HFFc6 (cell line): ENCODE measurements around the gene HTR1B. TPM values are rescaled to one million over a fixed set of nuclear protein-coding genes. Genes with fewer than 3 reads are reported as not detected.

Experiments
- DNase-seq: peaks from one replicate; pipeline ENCODE4 v3.0.0-alpha.2; 2018
- H3K27ac Mint-ChIP-seq: 2 replicates; pipeline ENCODE4 v1.8.0; 2020; ENCODE audit warnings: mild to moderate bottlenecking, mixed read lengths
- H3K27me3 Mint-ChIP-seq: 2 replicates; pipeline ENCODE4 v1.8.0; 2021; ENCODE audit warnings: mild to moderate bottlenecking, moderate library complexity, mixed read lengths; ENCODE audit not compliant: insufficient read depth
- H3K36me3 Mint-ChIP-seq: 2 replicates; pipeline ENCODE4 v1.8.0; 2021; ENCODE audit warnings: low read depth, mixed read lengths
- H3K4me1 Mint-ChIP-seq: 2 replicates; pipeline ENCODE4 v1.8.0; 2020; ENCODE audit warnings: low read depth, mixed read lengths
- H3K4me3 Mint-ChIP-seq: 2 replicates; pipeline ENCODE4 v1.8.0; 2020; ENCODE audit warnings: mild to moderate bottlenecking, moderate library complexity, mixed read lengths
- H3K9me3 Mint-ChIP-seq: 2 replicates; pipeline ENCODE4 v1.8.0; 2020; ENCODE audit warnings: mild to moderate bottlenecking, mixed read lengths
- total RNA-seq, 6 experiments: library from RNA; stranded (reverse); fragmentation: NEBNext Ultra II Directional; extraction: Animal tissue kit (Norgen Biotek cat#: 25700); gene quantifications; 2 replicates in 1 of 6; 3 replicates in 5 of 6; pipeline ENCODE4 v1.2.3, GENCODE V29; 2021
- TF ChIP-seq, protein P1 (sequence below): fragments of 200-600 bp; sonication (generic); IDR thresholded peaks from 2 replicates; pipeline ENCODE4 v1.5.0; 2021; ENCODE audit warnings: antibody characterized with exemption, mild to moderate bottlenecking

Gene HTR1B
- total RNA-seq, 6 experiments from 2014 or later, result 0.14 to 0.87 (median 0.18) TPM

DNA sequence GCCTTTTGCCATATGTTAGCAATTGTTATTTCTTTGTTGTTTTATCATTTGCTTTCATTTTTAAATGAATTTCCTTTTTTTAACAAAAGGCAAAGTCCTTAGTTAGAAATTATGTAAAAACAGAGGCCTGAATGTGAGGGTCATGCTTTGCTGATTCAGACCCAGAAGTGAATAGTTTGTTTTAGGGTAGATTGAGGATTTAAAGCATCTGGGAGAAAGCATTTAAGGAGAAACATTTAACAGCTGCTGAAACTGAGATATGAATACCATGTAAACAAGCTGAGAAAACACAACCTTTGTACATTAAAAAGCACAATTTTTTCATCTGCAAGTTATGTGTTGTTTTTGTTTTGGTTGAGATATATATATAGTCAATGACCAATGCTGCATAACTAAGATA, 8.0 kb downstream of the HTR1B start:
- H3K27me3 Mint-ChIP-seq, result no peaks in the 10 kb centered on the region
- TF ChIP-seq, protein P1, sequence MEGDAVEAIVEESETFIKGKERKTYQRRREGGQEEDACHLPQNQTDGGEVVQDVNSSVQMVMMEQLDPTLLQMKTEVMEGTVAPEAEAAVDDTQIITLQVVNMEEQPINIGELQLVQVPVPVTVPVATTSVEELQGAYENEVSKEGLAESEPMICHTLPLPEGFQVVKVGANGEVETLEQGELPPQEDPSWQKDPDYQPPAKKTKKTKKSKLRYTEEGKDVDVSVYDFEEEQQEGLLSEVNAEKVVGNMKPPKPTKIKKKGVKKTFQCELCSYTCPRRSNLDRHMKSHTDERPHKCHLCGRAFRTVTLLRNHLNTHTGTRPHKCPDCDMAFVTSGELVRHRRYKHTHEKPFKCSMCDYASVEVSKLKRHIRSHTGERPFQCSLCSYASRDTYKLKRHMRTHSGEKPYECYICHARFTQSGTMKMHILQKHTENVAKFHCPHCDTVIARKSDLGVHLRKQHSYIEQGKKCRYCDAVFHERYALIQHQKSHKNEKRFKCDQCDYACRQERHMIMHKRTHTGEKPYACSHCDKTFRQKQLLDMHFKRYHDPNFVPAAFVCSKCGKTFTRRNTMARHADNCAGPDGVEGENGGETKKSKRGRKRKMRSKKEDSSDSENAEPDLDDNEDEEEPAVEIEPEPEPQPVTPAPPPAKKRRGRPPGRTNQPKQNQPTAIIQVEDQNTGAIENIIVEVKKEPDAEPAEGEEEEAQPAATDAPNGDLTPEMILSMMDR, result no peak
- H3K4me3 Mint-ChIP-seq, result no peak overlapping the region
- peaks cover 49% of the 10 kb centered on the region for H3K4me1 Mint-ChIP-seq
- no peaks in the 10 kb centered on the region for H3K9me3 Mint-ChIP-seq
- H3K36me3 Mint-ChIP-seq, result no peaks in the 10 kb centered on the region
- H3K27ac Mint-ChIP-seq, result peak overlapping the region; percentile 88
- no peak for DNase-seq

DNA sequence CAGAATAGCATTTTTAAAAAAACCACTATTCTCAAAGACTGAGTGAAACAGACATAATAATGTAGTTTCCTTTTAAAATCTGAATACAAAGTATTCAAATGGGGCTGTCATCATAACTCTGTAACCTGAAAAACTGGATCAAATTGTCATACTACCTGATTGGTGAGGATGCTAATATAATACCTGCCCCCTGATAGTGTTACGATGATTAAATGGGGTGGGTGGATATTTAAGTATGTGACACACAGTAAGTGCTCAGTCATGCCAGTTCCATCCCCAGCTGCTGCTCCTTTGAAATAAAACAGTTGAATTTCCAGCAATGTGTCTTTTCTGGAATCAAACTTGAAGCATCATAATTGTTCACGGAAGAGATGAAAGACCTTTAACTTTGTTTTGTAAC, 8.9 kb downstream of the HTR1B start:
- no peaks in the 10 kb centered on the region for H3K36me3 Mint-ChIP-seq
- DNase-seq, result no peak
- TF ChIP-seq, protein P1, result no peak
- peaks cover 56% of the 10 kb centered on the region for H3K4me1 Mint-ChIP-seq
- H3K27me3 Mint-ChIP-seq, result no peaks in the 10 kb centered on the region
- H3K9me3 Mint-ChIP-seq, result no peaks in the 10 kb centered on the region
- H3K4me3 Mint-ChIP-seq, result no peak overlapping the region
- peak overlapping the region; percentile 11; the same call in 1 of the 2 replicates for H3K27ac Mint-ChIP-seq

DNA sequence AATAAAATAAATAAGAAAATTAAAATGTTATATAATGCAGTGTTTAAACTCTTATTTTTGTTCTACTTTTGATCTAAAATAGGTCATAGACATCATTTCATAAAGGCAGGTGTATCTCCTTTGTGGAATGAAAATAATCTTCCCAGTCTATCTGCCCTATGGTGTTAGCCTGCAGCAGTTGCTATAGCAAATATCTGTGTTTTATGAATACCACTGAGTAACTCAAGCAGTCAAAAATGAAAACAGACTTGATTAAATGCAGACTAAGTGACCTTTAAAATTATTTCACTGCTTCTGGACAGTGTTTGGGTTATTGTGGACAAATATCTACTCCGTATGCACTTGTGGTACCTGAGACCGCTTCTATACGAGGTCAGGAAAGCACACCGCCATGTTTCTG, 11.8 kb downstream of the HTR1B start:
- no peak overlapping the region for H3K27ac Mint-ChIP-seq
- DNase-seq, result no peak
- no peaks in the 10 kb centered on the region; the same call in 1 of the 2 replicates for H3K27me3 Mint-ChIP-seq
- H3K9me3 Mint-ChIP-seq, result no peaks in the 10 kb centered on the region
- TF ChIP-seq, protein P1, result no peak
- no peak overlapping the region for H3K4me3 Mint-ChIP-seq
- peaks cover 52% of the 10 kb centered on the region for H3K4me1 Mint-ChIP-seq
- no peaks in the 10 kb centered on the region for H3K36me3 Mint-ChIP-seq

DNA sequence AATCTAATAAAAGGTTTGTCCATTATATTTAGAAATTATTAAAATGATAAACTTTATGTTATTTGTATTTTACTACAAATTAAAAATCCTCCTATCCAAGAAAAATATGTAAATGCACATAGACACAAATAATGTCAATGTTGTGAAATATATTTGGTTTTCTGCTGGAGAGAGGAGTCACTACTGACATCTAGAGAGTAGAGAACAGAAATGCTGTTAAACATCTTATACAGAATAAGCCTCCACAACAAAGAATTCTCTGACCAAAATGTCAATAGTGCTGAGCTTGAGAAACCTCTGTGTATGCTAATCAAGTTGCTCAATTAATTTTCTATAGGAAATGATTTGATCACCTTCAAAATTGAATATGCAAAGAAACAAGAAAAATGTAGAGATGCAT, 12.4 kb downstream of the HTR1B start:
- TF ChIP-seq, protein P1, result peak; percentile 54

DNA sequence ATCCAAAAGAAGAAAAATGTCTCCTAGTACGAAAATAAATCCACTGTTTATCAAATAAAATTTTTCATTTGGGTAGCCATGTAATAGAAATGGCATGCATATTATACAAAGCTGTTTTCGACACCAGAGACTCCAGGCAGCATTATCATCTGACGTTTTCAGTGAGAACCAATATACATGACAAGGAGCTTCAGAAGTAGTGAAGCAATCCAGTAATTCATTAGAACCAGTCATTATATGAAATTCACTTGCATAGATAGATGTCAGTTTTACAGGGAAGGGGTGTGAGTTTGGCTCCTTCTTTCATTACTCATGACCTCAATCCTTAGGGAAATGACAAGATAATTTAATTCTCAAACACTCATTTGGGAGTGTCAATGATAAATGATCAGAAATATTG, 14.7 kb downstream of the HTR1B start:
- no peaks in the 10 kb centered on the region; the same call in 1 of the 2 replicates for H3K27me3 Mint-ChIP-seq
- H3K4me1 Mint-ChIP-seq, result peaks cover 23% of the 10 kb centered on the region
- no peaks in the 10 kb centered on the region for H3K9me3 Mint-ChIP-seq
- no peak for DNase-seq
- TF ChIP-seq, protein P1, result no peak
- no peak overlapping the region for H3K27ac Mint-ChIP-seq
- H3K4me3 Mint-ChIP-seq, result no peak overlapping the region
- H3K36me3 Mint-ChIP-seq, result no peaks in the 10 kb centered on the region

More for the DNA sequence above, 12.4 kb downstream of the HTR1B start:
- Mint-ChIP-seq H3K4me1 (peaks cover 47% of the 10 kb centered on the region), H3K9me3 (no peaks in the 10 kb centered on the region), H3K4me3 (no peak overlapping the region), H3K27me3 (no peaks in the 10 kb centered on the region; the same call in 1 of the 2 replicates), H3K27ac (no peak overlapping the region), H3K36me3 (no peaks in the 10 kb centered on the region)
- peak; percentile 30 for DNase-seq

DNA sequence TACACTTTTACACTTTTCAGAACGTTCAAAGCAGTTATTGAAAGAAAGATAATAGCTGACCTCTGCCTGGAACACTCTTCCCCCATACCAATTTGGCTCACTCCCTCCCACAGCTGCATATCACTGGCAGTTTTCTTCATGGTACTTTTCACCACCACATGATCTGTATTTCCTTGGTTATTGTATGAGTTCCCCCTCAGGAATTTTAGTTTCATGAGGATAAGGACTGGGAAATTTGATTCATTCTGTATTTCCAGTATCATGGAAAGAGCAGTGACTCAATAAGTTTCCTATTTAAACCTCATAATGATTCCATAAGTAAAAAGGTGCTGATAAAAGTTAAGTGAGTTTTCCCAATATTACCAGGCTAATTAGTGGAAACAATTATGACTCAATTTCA, 16.0 kb downstream of the HTR1B start:
- Mint-ChIP-seq H3K9me3 (no peaks in the 10 kb centered on the region), H3K27me3 (no peaks in the 10 kb centered on the region; the same call in 1 of the 2 replicates), H3K4me3 (no peak overlapping the region; the same call in 1 of the 2 replicates), H3K36me3 (no peaks in the 10 kb centered on the region), H3K4me1 (peaks cover 22% of the 10 kb centered on the region), H3K27ac (peak overlapping the region; percentile 24)
- DNase-seq, result peak; percentile 33
- TF ChIP-seq, protein P1, result no peak
